NOMO-1 treated with dmso at 0.1 percent for 144 hours (cell line): ENCODE results near the gene RPS6KA2.
"Not testable (repeated sequence)": the region's sequence is repeated elsewhere in the genome, so short reads cannot be mapped to it uniquely, and the experiment has no call there.

Experiments used
- DNase-seq: peaks from one replicate; lab custom pipeline; 2025; ENCODE audit not compliant: unreplicated experiment; lab: John Stamatoyannopoulos, UW

RPS6KA2 gene

GRCh38 chr6:166556863-166557322 is 70.2 kb downstream of the RPS6KA2 start:
- peak; percentile 19 for DNase-seq

- DNase-seq = no peak
Measured at GRCh38 chr6:166556336-166556735, 70.7 kb downstream of the RPS6KA2 start.

- no peak for DNase-seq
Measured at GRCh38 chr6:166555086-166555485, 72.0 kb downstream of the RPS6KA2 start.

- DNase-seq = no peak
Measured at GRCh38 chr6:166554316-166554715, 72.7 kb downstream of the RPS6KA2 start.

GRCh38 chr6:166553563-166554271 is 73.3 kb downstream of the RPS6KA2 start:
- DNase-seq = no peak

GRCh38 chr6:166552600-166552999 is 74.5 kb downstream of the RPS6KA2 start:
- no peak for DNase-seq

- no peak for DNase-seq
Measured at GRCh38 chr6:166551754-166552495, 75.1 kb downstream of the RPS6KA2 start.

GRCh38 chr6:166546653-166547052 is 80.4 kb downstream of the RPS6KA2 start:
- no peak for DNase-seq

- no peak for DNase-seq
Measured at GRCh38 chr6:166545156-166546034, 81.7 kb downstream of the RPS6KA2 start.

- no peak for DNase-seq
Measured at GRCh38 chr6:166544296-166544605, 82.8 kb downstream of the RPS6KA2 start.

GRCh38 chr6:166543603-166544295 is 83.3 kb downstream of the RPS6KA2 start:
- no peak for DNase-seq

- DNase-seq = no peak
Measured at GRCh38 chr6:166542580-166542912, 84.5 kb downstream of the RPS6KA2 start.

- DNase-seq = no peak
Measured at GRCh38 chr6:166541876-166542579, 85.0 kb downstream of the RPS6KA2 start.

- no peak for DNase-seq
Measured at GRCh38 chr6:166541366-166541765, 85.7 kb downstream of the RPS6KA2 start.

GRCh38 chr6:166540631-166541331 is 86.3 kb downstream of the RPS6KA2 start:
- DNase-seq = peak; percentile 82

GRCh38 chr6:166539543-166539942 is 87.5 kb downstream of the RPS6KA2 start:
- DNase-seq = no peak

- not testable (repeated sequence) for DNase-seq
Measured at GRCh38 chr6:166539011-166539385, 88.1 kb downstream of the RPS6KA2 start.

GRCh38 chr6:166538297-166539010 is 88.6 kb downstream of the RPS6KA2 start:
- no peak for DNase-seq

- DNase-seq = no peak
Measured at GRCh38 chr6:166534658-166535406, 92.2 kb downstream of the RPS6KA2 start.
